NCI-H345 treated with DMSO at 0.1 percent for 48 hours (cell line): ENCODE results near the gene GSTO2.

Source experiments
- DNase-seq: peaks from one replicate; lab custom pipeline; 2025; ENCODE audit not compliant: unreplicated experiment; lab: John Stamatoyannopoulos, UW

Gene GSTO2

DNA sequence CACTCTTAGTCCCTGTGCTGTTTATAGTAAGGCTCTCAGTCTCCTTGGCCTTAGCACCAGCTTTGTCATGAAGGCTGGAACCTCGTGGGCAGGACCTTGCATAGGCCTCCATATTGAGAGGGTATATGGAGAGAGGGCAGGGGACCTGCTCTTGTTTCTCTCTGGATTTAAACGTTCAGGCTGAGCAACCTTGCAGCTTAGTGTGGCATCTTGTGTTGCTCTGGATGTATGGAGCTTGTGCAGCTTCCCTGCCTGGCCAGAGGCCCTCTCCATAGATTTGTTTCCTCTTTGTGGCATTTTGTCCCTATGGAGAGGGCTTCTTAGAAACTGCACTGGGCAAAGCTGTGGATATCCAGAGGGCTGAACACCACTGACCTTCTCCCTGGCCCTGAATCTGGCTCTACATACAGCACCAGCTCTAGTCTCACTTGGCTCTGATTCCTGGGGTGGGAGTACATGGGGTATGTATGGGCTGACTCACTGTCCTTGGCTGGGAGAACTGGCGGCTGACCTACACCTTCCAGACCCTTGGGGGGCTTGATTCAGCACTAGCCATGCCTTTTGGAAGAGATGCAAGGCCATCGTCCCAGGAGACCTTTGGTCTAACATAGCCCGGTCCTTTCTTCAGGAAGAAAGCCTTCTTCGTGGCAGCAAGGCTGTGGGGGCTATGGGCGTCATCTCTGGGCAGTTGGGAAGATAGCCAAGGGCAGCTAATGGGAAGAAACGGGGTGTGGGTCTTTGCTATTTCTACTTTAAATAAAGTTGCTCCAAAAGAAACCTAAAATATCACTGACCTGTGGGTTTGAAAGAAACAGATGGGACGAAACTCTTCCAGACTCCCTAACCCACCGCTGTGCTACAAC lies 38.8 kb downstream of the GSTO2 start:
- no peak for DNase-seq

DNA sequence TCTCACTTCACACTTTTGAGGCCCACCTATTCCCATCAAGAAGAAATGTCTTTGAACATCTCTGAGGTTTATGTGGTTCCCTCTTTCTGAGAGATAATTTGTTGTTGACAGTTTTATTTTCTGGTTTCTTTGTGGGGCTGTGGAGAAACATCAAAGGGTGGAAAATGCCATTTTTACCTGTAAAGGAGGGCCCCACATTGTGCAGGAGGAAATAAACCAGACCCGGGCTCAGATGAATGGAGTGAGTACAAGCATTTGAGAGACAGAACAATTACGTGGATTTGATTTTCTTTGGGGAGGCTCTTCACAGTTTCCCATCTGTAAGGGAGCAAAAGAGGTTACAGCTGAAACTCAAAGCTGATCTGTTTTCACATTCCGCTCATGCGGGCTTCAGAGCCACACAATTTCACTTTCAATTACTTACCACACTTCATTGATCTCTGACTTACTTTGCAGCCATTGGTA lies 39.5 kb downstream of the GSTO2 start:
- DNase-seq: no peak

DNA sequence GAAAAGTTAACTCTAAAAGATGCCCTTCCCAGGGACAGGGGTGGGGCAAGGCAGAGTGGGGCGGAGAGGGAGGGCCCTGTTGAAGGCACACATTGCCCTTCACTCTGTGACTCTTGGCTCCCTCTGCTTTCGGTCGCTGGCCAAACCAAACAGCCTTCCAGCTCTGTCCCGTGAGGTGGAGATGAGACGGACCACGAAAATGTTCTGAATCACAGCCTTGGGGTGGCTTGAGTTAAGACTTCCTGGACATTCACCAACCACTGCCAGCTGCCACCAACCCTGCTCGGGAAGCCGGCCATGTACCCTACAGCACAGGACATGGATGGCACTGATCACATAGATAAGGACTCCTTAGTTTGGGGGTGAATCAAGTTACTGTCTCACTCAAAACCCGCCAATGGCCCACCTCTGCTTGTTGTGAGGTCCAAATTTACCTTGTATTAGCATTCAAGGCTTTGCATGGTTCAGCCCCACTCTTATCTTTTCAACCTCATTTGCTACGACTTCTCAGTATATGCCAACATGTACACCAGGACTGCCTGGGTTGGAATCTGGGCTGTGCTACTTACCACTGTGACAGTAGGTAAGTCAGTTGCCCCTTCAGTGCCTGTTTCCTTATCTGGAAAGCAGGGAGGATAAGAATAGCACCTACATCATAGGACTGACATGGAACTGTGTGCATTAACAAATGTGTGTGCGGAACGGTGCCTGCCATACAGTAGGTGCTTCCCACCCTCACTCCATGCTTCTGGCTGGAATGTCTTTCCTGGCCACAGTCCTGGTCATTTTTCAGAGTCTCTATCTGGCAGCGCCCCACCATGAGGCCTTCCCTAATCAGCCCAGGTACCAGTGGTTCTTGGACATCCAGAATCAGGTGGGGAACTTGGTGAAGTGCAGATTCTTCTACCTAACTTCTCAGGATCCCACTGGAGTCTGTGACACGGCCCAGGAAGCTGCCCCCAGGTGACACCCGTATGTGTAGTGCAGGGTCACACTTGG lies 41.3 kb downstream of the GSTO2 start:
- DNase-seq: no peak

DNA sequence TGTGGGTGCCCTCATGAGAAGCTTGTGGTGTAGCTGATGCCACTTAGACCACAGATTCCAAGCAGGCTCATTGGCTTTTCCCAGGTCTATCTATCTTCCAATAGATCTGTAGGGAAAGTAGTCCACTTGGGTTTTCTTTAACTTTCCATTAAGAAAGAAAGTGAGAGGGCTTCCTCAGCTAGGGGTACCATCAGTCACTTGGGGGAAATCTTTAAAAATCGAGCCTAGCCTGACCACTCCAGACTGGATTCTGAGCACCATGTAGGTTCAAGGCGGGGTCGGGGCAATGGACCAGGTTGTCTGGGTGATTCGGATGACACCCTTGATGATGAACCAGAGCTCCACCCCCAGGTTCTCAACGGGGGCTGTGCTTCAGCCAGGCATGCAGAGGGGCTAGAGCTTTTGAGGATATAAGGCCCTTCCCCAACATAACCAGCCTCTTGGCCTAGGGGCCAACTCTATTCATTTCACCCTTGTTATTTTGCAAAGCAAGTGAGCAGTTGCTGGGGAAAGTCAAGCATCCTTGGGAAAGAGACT lies 42.3 kb downstream of the GSTO2 start:
- DNase-seq: no peak

DNA sequence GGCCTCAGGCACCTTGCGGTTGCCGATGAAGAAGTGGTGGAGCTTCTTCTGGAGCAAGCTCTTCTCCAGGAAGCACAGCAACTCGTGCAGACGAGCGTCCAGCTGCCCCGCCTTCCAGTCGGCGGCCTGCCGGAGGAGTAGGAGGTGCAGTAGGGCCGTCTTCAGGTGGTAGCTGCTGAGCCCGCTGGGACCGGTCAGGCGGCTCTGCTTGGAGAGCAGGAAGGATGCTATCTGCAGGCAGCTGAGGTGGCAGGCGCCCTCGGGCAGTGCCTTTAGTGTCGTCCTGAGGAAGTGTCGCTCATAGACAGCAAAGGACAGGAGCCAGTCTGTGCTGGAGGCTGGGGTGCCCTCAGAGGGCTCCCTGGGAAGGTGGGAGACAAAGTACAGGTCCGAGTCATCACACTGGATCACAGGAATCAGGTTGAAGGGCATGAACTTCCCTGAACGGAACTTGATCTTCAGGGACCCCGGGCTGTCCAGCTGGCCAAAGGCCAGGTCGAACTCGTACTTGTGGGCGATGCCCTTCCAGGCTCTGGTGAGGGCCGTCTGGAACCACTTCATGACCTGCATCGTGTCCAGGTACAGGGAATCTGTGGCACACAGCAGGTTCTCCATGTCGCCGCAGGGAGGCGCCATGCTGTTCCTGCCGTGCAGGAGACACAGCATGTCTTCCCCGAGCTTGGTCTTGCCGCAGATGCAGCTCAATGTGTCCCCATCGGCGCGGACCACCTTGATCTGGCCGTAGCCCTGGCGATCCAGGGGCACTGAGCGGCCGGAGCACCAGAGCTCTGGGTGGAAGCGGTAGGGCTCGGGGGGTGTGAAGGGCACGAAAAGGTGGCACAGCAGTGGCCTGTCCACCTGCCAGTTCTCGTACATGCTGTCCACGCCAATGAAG lies 45.9 kb downstream of the GSTO2 start:
- DNase-seq: no peak

DNA sequence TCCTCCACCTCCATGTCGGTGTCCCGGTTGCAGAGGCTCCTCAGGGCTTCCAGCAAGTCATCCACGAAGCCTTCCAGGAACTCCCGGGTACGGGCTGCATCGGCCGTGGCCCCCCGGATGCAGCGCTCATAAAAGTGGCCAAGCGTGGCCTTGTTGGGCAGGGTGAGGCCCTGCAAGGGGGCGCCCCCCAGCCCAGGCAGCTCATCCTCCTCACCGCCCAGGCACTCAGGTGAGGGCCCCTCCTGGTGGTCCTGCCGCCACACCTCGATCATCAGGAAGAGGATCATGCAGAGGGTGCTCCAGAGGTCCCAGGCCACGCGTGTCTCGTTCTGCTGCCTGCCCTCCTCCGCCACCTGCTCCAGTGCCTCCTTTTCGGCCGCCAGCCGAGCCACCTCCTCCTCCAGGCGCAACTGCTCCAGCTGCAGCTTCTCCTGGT lies 46.5 kb downstream of the GSTO2 start:
- no peak for DNase-seq

DNA sequence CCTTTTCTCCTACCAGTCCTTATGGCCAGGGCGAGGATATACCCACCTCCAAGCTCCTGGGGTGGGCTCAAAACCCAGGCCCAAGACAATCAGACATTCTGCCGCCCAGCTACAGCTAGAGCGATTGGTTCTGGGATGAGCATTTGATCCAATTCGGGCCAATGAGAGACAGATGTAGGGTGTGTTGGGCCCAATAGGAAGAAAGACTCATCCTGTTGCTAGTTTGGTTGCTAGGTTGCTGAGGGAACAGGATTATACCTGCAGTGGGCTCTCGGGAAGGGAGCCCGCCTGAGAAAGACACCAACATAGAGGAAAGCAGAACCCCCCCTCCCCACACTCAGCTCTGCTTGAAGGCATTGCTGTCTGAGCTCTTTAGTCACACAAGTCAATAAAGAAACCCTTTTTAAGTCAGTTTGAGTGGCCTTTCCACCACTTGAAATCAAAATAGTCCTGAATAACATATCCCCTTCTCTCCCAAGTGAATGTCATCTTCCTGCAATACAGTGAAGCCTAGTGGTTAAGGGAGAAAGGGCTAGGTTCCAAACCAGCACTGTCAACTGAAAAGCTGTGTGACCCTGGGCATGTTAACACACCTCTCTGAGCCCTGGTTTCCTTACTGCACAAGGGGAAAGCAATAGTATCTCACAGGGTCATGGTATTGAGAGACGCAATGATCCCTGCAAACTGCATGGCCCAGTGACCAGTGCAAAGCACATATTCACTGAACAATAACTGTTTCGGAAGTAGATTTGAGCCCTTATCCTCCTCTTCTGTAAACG lies 47.5 kb downstream of the GSTO2 start:
- no peak for DNase-seq

DNA sequence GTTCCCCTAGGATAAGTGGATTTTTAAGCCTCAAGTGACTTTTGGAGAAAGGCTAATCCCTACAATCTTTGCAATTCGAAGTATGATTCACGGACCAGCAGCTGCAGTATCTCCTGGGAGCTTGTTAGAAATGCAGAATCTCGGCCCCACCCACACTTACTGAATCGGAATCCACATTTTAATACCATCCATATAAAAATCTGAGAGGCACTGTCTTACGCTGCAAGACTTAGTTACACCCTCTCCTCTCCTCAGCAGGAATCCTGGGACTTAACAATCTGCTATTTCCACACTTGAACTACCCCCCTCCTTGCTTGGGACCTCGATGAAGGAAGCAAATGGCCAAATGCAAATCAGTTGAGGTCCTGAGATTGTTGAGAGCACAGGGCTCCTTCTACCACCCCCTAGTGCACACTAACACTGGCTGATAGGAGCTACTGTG lies 48.3 kb downstream of the GSTO2 start:
- DNase-seq: no peak

DNA sequence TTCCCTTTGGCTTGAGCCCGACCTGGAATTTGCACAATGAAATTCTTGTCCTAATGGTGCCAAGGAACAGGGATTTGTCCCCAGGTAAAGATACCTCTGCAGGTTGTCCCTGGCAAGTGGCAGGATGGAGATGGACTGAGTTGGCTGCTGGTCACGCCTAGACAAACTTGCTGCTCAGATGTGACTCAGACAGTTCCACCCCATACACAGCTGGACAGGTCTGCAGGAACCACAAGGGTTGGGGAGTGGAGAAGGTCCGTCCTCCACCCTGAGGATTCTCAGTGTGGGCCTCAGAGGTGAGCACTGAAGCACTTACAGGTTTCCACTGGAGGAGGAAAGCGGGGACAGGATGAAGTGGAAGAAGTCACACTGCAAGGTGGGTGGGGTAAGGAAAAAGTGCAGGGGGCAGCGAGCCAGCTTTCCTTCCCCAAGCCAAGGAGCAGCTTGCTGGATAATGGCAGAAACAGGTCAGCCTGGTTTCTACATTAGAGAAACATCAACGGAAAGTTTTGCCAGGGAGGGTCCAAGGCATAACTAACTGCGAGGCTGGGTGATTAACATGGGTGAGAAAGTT lies 48.8 kb downstream of the GSTO2 start:
- no peak for DNase-seq

DNA sequence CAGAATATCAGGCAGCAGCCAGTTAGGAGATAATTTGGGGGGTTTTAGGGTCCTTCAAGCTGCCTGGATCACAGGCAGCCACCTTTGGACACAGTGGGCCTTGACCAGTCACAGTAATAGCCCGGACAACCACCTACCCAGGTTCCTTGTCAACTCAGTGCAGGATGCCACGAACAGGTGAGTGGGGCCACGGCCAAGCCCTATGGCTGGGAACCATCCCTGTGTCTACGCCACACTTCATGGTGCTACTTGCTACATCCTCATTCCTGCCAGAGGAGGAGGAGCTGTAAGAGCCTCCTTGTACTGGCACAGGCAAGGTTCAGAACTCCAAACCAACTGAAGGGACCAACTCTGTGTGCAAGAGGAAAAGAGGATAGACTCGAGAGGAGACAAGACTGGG lies 49.3 kb downstream of the GSTO2 start:
- DNase-seq: no peak

DNA sequence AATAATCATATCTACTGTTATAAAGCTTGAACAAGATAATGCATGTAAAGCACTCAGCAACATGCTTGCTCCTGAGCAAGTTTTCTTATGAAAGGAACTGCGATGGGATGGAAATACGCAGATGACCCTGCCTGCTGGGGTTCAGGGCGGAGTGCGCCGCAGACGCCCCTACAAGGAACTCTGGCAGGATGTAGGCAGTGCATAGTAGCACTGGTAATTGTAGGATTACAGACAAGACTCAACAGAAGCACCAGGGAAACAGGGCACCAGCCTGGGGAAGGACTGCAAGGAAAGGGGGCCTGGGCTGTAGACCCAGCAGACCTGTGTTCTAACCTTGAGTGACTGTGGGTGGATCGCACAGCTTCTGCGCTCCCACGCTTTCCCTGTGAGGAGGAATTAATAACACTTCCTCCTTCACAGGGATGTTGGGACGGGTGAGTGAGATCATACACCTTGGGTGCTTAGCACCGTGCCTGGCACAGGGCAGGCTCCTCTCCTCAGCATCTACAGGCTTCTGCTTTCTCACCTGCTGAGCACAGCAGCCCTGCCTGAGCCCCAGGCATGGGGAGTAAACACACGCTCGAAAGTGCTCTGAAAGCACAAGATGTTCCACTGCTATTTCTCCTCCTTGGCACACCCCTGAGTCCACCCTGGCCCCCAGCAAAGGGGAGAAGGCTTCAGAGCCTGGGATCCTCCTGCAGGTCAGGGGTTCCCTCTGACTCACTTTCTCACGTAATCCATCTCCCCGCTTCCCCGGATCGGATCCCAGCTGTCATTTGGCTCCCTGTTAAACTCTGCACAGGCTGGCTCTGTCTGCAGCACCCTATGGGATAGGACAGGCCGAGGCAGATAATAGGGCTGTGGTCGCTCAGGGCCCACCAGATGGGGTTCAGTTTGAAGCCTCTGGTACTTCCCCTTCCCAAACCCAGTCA lies 50.1 kb downstream of the GSTO2 start:
- DNase-seq: no peak

DNA sequence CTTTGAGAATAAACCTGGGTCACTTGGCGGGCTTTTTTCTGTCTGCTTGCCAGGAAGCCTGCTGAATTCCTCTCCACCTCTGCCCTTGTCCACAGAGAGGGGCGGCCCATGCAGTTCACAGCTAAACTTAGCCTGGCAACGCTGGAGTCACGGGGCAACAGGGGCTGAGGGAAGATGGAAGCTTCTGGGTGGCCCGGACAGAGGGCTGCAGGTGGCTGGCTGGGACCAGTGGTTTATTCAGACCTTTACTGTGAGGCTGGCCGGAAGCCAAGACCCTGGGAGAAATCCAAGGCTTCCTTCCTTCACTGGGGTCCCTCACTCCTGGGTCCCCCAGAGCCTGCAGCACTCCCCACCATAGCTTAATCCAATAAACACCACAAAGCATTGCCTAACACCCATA lies 52.2 kb downstream of the GSTO2 start:
- DNase-seq: no peak

DNA sequence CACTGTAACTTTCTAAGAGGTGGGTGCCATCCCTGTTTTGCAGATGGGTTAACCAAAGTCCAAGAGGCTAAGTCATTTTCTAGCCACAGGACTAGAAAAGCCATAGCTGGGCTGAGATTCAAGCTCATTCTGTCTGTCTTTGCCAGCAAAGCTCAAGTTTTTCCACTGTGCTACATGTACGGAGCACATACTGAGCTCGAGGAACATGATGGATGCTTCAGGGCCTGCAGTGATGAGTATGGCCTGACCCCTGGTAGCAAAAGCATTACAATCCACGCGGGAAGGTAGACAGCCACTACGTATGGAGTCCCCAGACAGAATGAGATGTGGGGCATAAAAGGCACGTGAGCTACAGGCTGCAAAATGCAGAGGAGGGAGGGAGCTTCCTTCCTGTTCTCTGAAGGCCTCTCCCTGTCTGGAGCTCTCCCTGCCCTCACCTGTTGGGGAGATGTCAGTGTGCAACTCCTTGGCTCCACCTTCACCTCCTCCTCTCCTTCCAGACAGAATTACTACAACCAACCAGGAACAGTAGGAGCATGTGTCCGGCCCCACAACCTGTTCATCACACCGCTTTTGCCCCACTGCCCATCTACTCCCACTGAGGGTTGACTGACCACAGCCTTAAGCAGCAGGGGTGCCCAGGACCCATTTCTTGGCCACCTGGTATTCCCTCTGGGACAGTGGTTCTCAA lies 52.9 kb downstream of the GSTO2 start:
- no peak for DNase-seq

DNA sequence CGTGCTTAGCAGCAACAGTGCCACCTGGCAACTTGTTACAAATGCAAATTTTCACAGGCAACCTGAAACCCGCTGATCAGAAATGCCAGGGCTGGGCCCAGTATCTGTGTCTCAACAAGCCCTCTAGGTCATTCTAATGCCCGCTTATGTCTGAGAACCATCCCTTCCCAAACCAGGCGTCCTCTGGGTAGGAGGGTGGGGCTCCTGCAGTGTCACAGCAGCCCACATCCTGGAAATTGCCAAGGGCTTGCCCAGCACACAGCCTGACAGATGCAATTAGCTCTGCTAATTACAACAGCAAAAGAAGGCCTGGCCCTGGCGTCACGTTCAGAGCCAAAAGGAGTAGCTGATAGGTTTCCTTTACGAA lies 53.4 kb downstream of the GSTO2 start:
- no peak for DNase-seq

DNA sequence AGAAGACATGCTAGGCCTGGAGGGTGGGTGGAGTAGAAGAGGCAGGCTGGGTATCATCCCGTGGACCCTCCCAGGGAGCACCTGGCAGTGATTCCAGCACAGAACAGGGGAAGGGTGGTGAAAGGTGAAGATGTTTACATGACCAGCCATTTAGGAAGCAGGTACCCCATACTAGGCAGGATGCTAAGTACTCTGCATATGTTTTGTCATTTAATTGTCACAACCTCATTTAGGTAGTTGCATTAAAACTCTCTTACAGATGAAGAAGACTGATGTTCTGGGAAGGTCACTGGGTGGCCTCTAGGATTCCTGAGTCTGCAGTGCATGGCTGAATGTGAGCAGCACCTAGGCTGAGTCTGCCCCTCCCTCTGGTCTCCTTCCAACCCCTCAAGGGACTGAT lies 54.1 kb downstream of the GSTO2 start:
- DNase-seq: no peak

DNA sequence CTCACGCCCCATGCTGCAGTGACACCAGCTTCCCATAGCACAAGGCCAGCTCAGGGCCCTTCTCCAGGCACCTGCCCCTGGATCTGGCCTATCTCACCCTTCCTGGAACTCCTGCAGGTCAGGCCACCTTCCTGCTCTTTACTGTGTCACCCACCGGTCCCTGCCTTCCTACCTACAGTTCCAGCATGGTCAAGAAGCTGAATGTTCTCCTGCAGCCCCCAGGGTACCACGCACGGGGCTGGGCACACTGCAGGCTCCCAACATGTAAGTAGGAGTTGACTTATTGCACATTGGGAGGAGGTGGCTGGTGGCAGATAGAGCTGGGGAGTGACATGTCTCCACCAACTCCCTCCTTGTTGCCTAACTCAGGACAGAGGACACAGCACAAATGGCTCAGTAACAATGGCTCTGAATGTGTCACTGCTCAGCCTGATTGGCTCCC lies 54.8 kb downstream of the GSTO2 start:
- DNase-seq: no peak

DNA sequence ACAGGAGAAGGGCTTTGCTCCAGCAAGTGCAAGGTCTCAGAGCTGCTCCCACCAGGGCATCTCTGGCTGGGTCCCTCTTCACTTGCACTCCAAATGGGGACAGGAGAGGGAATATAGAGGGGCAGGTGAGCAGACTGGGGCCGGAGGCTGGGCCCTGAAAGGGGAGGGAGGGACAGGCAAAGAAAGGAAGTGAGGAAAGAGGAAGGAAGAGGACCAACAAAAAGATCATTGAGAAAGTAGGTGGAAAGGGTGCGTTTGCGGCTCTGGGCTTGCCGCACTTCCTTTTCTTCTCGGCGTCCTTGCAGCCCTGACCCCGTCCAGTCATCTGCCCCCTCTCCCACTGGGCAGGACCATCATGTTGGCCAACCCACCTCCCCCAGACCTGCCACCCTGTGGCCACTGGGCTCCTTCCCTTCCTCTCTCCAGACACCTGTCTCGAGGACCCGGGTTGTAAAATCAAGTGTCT lies 55.3 kb downstream of the GSTO2 start:
- no peak for DNase-seq

DNA sequence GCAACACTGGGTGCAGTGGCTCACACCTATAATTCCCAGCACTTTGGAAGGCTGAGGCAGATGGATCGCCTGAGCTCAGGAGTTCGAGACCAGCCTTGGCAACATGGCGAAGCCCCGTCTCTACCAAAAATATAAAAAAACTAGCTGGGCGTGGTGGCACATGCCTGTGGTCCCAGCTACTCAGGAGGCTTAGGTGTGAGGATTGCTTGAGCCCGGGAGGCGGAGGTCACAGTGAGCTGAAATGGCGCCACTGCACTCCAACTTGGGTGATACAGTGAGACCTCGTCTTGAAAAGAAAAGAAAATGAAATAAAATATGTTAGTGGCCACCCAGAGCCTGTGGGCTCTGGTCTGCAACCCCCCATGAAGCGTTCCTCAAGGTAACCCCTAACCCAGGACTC lies 55.9 kb downstream of the GSTO2 start:
- no peak for DNase-seq
